HG02763 (cell line): Measurements from ENCODE around the gene POU6F2.
"Not testable (repeated sequence)": the region's sequence is repeated elsewhere in the genome, so short reads cannot be mapped to it uniquely, and the experiment has no call there.

Experiments
- ATAC-seq: cut with Tn5 transposase; IDR thresholded peaks from one replicate; pipeline ENCODE4 v1.9.1; 2021; ENCODE audit warnings: mild to moderate bottlenecking, moderate library complexity; ENCODE audit not compliant: unreplicated experiment

POU6F2 gene

DNA sequence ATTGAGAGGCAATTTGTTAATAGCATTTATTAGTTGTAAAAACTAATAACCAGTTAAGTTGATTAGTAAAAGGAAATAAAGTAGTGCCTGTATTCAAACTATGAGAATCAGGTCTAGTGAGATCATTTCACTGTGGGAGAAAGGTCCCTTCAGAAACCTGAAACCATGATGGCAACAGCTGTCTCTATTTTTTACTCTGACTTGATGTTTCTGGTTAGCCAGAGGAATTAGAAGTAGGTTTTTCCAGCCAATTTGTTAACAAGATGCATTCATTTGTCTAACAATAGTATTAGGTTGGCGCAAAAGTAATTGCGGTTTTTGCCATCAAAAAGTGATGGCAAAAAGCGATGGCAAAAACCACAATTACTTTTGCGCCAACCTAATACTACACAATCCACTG lies 316.3 kb downstream of the POU6F2 start:
- ATAC-seq = no peak

- ATAC-seq = no peak
Observed at GRCh38 chr7:39295796-39296195, 318.1 kb downstream of the POU6F2 start.

GRCh38 chr7:39299695-39300094 lies 322.0 kb downstream of the POU6F2 start:
- no peak for ATAC-seq

DNA sequence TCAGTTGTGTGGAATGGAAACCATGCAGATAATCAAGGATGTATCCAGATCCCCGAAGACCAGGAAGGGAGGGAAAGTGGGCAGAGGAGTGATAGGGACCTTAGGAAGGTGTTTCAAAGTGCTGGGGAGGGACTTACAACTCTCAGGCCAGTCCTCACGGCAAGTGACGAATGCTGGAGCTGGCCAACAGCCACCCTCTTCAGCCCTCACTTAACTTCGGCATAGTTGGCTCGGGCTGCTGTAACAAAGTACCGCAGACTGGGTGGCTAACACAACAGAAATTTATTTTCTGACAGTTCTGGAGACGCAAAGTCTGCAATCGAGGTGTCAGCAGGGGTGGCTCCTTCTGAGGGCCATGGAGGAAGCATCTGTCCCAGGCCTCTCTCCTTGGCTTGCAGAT lies 322.6 kb downstream of the POU6F2 start:
- ATAC-seq = no peak

GRCh38 chr7:39301543-39301942 lies 323.8 kb downstream of the POU6F2 start:
- ATAC-seq = no peak

GRCh38 chr7:39304178-39304577 lies 326.5 kb downstream of the POU6F2 start:
- no peak for ATAC-seq

- ATAC-seq = no peak
Observed at GRCh38 chr7:39304668-39305405, 327.1 kb downstream of the POU6F2 start.

GRCh38 chr7:39306016-39306570 lies 328.4 kb downstream of the POU6F2 start:
- ATAC-seq = no peak

GRCh38 chr7:39310699-39311098 lies 333.0 kb downstream of the POU6F2 start:
- no peak for ATAC-seq

DNA sequence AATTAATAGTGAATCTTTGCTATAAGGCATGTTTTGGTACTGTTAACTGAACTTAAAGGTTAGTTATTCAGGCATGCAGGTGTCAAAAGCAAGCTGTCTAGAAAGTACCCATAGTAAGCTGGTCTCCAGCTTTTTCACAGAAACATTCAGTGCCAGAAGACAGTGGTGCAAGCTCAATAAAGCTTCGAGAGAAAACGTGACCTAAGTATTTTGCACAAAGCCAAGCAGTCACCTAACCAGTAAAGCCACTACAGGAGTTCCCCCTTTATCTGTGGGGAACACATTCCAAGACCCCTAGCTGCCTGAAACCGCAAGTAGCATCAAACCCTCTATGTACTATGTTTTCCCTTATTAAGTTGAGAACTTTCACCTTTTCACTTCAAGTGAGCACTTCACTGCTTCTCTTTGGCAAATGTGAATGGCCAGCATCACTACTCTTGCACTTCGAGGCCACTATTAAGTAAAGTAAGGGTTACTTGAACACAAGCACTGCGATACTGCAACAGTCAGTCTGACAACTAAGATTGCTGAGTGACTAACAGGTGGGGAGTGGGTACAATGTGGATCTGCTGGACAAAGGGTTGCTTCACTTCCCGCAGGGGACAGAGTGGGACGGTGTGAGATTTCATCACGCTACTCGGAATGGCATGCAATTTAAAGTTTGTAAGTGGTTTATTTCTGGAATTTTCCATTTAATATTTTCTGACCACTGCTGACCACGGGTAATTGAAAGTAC lies 334.7 kb downstream of the POU6F2 start:
- ATAC-seq = no peak

DNA sequence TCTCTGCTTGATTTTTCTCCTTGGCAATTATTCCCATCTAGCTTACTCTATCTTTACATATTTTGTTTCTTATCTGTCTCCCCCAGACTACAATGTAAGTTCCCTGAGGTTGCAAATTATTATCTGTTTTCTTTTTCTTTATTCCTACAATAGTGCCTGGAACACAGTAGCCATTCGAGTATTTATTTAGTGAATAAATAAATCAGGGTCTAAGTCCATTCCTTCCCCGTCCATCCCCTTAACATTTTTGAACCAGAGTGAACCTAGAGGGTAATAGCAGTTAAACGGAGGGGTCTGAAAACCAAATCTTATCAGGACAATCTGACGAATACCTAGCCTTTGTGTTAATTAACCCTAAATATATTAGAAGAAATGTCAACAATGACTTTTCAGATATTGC lies 335.7 kb downstream of the POU6F2 start:
- no peak for ATAC-seq

DNA sequence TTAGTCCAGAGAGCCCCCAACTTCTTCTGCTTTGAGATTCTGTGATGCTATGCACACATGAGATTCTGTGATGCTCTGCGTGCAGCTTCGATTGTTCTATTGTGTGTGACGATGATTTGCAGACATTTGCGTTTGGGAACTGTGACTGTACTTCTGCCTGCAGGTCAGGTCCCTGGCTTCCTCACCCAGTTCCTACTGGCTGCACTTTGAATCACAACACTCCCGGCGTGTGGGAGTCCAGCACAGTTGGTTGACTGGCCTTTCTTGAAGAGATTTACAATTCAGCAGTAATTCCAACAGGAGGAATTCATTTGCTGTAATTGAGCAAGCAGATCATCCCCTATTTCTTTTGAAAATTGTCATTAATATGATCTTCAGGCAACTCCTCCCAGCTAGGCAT lies 336.3 kb downstream of the POU6F2 start:
- no peak for ATAC-seq

GRCh38 chr7:39317107-39317506 lies 339.4 kb downstream of the POU6F2 start:
- ATAC-seq = no peak

GRCh38 chr7:39317896-39318295 lies 340.2 kb downstream of the POU6F2 start:
- ATAC-seq = no peak

GRCh38 chr7:39321245-39321644 lies 343.5 kb downstream of the POU6F2 start:
- ATAC-seq = no peak

GRCh38 chr7:39321909-39322498 lies 344.3 kb downstream of the POU6F2 start:
- peak; percentile 54 for ATAC-seq

DNA sequence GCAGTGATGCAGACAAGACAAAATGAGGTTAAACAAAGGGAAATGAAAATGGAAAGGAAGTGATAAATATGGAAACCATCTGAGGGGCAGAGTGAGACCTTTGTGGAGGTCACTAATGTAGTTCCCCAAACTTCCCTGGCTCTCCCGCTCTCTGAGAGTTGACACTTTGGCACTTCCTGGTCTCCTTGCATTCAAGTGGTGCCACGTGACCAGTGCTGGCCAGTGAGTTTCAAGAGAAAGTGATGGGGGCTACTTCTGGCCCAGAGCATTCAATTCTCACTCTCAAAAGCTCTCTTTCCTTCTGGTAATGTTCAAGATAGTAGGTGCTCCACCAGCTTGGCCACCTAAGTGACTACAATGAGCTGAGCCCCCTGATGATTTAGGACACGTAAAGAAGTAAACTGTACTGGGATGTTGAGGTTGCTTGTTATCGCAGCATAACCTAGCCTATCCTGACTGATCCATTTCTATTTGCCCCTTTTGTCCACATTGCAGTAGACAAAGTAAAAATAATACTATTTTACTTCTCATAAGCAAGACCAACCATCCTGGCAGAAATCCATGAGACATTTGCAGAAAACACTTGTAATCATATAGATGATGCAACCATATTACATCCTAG lies 346.5 kb downstream of the POU6F2 start:
- no peak for ATAC-seq

DNA sequence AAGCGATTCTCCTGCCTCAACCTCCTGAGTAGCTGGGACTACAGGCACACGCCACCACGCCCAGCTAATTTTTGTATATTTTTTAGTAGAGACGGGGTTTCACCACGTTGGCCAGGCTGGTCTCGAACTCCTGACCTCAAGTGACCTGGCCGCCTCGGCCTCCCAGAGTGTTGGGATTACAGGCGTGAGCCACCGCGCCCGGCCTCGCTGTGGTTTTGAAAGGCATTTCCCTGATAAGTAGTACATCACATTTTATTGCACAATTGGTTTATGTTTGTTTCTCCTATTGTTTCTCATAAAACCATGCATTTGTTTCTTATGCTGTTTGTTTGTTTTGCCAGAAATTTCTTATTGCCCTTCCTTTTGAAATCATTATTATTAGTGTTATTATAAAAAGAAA lies 353.9 kb downstream of the POU6F2 start:
- ATAC-seq = not testable (repeated sequence)

DNA sequence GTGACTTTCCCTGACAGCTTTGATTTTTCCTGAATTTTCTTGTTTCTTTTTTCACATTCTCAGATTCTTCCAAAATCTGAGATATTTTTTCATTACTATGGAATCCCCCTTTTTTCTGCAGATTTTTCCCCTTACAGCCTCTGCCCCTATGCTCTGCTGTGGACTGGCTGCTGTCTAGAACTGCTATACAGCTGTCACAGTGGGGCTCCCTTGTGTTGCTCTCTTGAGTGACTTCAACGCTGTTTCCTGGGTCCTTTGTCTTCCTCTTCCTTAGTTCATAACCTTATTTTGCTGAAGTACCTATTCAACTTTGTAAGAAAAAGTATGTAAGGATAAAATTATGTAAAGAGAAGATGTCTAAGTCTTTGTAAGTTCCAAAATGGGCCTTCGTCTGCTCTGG lies 354.4 kb downstream of the POU6F2 start:
- no peak for ATAC-seq

DNA sequence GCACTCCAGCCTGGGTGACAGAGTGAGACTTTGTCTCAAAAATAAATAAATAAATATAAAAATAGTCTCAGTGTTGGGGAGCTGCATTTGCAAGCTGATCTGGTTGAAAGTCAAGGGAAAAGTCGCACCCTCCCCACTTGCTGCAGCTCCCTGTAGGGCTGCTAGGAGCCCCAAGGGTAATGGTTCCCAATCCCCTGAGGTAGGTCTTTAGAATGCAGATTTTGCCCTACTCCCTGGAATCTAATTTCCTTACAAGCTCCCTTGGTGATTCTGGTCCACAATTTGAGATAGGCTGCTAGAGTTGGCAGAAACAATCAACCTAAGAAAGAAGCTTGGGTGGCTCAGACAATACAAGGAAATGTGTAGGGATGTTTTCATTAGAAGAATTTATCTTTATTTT lies 356.0 kb downstream of the POU6F2 start:
- no peak for ATAC-seq

DNA sequence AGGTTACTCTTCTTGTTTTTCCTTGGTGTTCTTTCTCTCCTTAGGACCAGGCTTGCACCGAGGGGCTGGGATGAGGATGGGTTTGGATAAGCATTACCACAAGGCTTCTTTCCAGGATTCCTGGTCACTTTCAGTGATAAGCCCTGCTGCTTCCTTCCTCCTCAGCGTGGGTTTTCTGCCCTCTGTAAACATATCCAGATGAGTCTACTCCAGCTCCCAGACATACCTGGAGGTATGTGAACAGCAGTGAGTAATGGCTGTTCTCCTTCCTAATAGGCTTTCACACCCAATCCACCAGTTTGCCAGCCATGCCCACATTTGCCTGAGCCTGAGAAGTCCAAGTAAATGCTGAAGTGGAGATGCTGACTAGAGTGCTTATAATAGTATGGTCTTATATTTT lies 358.7 kb downstream of the POU6F2 start:
- no peak for ATAC-seq
